ENCODE data around the gene GDF11. TPM values are rescaled to one million over a fixed set of nuclear protein-coding genes. Genes with fewer than 3 reads are reported as not detected.
A peak's percentile ranks its signal among the peaks of the same experiment; 100 is the strongest.

GDF11 gene
- total RNA-seq, 1 experiment from 2014 or later, result 5.3 TPM

DNA sequence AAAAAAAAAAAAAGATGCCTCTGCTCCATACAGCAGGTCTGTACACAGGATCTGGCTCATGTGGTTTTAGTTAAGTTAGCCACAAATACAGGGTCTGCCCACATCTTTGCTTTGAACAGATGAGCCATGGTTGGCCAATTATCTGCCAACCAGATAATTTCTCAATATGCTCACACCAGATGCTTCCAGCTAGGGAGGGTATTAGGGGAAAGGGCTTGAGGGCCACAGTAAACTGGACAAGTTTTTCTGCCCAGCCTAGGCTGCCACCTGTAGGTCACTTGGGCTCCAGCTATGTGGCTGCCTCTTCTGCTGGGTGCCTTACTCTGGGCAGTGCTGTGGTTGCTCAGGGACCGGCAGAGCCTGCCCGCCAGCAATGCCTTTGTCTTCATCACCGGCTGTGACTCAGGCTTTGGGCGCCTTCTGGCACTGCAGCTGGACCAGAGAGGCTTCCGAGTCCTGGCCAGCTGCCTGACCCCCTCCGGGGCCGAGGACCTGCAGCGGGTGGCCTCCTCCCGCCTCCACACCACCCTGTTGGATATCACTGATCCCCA lies 22.0 kb upstream of the GDF11 start:
- H2AFZ ChIP-seq (ENCODE audit: low read depth, low read length, poor library complexity, severe bottlenecking), result no peak overlapping the region
- H3K9me2 ChIP-seq (ENCODE audit: insufficient read depth), result no peaks in the 10 kb centered on the region
- H3K4me2 ChIP-seq (ENCODE audit: low read length), result peak overlapping the region; percentile 53
- H3K4me3 ChIP-seq (replicated peaks in 1 of 2; ENCODE audit: low read depth in 1 of 2, low read length in 2 of 2), result no peak overlapping the region
- peak; percentile 76 for ATAC-seq
- peak; percentile 37; the same call in 1 of the 2 replicates for TF ChIP-seq POLR2AphosphoS5 (IDR thresholded peaks at IDR 0.05; ENCODE audit: low read depth, low read length)
- peak; percentile 15 for TF ChIP-seq YY1 (IDR thresholded peaks at IDR 0.05; ENCODE audit: extremely low read depth, insufficient replicate concordance, low read depth, low read length)
- no peak for TF ChIP-seq TCF7L2 (IDR thresholded peaks at IDR 0.05; ENCODE audit: borderline replicate concordance, extremely low read depth, insufficient read depth, insufficient read length)
- TF ChIP-seq CTCF (IDR thresholded peaks at IDR 0.05 in 2 of 3, conservative IDR thresholded peaks at IDR 0.05 in 1 of 3; ENCODE audit: borderline replicate concordance in 1 of 3, insufficient read depth in 1 of 3, low read depth in 2 of 3, low read length in 2 of 3), result peak in 2 of 3 experiments; percentile 67 to 72; a peak in 4 of 6 replicates
- ChIA-PET CTCF (interaction anchor here (0.7 to 4.1 kb wide), 11 partner anchors 9 to 99 kb away, joined by 3 to 35 read pairs (median 5); partner anchors contain the start of gene CD63), RAD21 (ENCODE audit: low non-redundant PET in 1 of 2, low total read pairs in 2 of 2, uncharacterized antibody in 2 of 2, unreplicated experiment in 2 of 2) (interaction anchor here (0.7 to 1.8 kb wide), 6 partner anchors 9 to 1028 kb away, joined by 3 to 10 read pairs (median 4); partner anchors contain the start of gene CD63 (in 1 of the 2)), POLR2A (interaction anchor here (1.7 kb wide), 2 partner anchors 8 to 16 kb away, joined by 5 read pairs; partner anchors contain the start of gene CD63)
- H3K4me1 ChIP-seq (ENCODE audit: control insufficient read depth in 1 of 2, insufficient read depth in 2 of 2, low read length in 2 of 2), result peaks cover 29 to 63% of the 10 kb centered on the region in 2 experiments
- peak overlapping the region; percentile 34; the same call in 1 of the 2 replicates for H3K9ac ChIP-seq (ENCODE audit: low read length)
- H3K27me3 ChIP-seq (ENCODE audit: insufficient read depth, low read length), result no peaks in the 10 kb centered on the region
- DNase-seq (ENCODE audit: low read depth, low spot score), result peak; percentile 66
- peaks cover 14% of the 10 kb centered on the region for H3K79me2 ChIP-seq (ENCODE audit: insufficient read depth, low read length)
- no peaks in the 10 kb centered on the region for H3K9me3 ChIP-seq (ENCODE audit: control insufficient read depth in 1 of 2, insufficient read depth in 1 of 2, low read depth in 1 of 2, low read length in 2 of 2)
- peak overlapping the region; percentile 30 for H3K27ac ChIP-seq (ENCODE audit: low read depth, low read length)
- peaks cover 7 to 29% of the 10 kb centered on the region in 2 experiments; a peak in 3 of 4 replicates for H3K36me3 ChIP-seq (ENCODE audit: control insufficient read depth in 1 of 2, insufficient read depth in 2 of 2, low read length in 2 of 2)
- BruUV-seq (replicated peaks), result no TSS peak
- intact Hi-C loops (cut with micrococcal nuclease), result loop anchor here (1.0 kb wide), 2 partner anchors 40 to 61 kb away; a partner anchor contains a TSS
- no peaks in the 10 kb centered on the region for H4K20me1 ChIP-seq (ENCODE audit: insufficient read depth)
